ENCODE measurements around the gene PITPNC1. TPM values are rescaled to one million over a fixed set of nuclear protein-coding genes. Genes with fewer than 3 reads are reported as not detected.
"Not testable (repeated sequence)": the region's sequence is repeated elsewhere in the genome, so short reads cannot be mapped to it uniquely, and the experiment has no call there.

Gene PITPNC1
- total and polyA plus RNA-seq, 7 donors, result 3.0 to 15.7 (median 5.6) TPM

DNA sequence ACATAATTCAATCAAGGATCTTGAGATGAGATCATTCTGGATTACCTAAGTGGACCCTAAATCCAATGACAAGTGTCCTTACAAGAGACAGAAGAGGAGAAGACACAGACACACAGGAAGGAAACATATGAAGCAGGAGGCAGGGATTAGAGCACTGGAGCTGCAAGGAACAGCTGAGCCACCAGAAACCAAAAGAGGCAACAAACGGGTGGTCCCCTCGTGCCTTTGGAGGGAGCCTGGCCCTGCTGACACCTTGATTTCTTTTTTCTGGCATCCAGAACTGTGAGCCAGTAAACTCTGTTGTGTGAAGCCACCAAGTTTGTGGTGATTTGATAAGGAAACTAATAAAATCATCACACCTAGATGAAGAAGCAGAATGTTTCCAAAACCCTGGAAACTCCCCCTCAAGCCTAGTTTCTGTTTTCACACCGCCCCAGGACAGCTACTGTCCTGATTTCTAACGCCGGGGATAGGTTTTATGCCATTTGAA, 115.2 kb downstream of the PITPNC1 start:
- no peak for DNase-seq
- peaks cover 0 to 32% (median 27%) of the 10 kb centered on the region in 4 donors for H3K4me1 ChIP-seq
- intact Hi-C loops (cut with DNase I), result loop anchor here (5.0 kb wide), 1 partner anchor 115 kb away; the partner anchor contains the start of gene PITPNC1
- H3K27me3 ChIP-seq, result no peaks in the 10 kb centered on the region
- H3K27ac ChIP-seq, result peak overlapping the region; percentile 36 to 84 (median 58)
- no peak overlapping the region for H3K4me3 ChIP-seq
- no peaks in the 10 kb centered on the region for H3K9me3 ChIP-seq
- TF ChIP-seq POLR2AphosphoS5 (IDR thresholded peaks at IDR 0.05), result no peak
- TF ChIP-seq POLR2A (IDR thresholded peaks at IDR 0.05), result no peak
- no peak for TF ChIP-seq EP300 (IDR thresholded peaks at IDR 0.05)
- TF ChIP-seq, protein P1, sequence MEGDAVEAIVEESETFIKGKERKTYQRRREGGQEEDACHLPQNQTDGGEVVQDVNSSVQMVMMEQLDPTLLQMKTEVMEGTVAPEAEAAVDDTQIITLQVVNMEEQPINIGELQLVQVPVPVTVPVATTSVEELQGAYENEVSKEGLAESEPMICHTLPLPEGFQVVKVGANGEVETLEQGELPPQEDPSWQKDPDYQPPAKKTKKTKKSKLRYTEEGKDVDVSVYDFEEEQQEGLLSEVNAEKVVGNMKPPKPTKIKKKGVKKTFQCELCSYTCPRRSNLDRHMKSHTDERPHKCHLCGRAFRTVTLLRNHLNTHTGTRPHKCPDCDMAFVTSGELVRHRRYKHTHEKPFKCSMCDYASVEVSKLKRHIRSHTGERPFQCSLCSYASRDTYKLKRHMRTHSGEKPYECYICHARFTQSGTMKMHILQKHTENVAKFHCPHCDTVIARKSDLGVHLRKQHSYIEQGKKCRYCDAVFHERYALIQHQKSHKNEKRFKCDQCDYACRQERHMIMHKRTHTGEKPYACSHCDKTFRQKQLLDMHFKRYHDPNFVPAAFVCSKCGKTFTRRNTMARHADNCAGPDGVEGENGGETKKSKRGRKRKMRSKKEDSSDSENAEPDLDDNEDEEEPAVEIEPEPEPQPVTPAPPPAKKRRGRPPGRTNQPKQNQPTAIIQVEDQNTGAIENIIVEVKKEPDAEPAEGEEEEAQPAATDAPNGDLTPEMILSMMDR (IDR thresholded peaks at IDR 0.05), result no peak
- WGBS, 2 donors, result 55 to 64% methylated on average over 5 of the region's 5 CpGs
- H3K36me3 ChIP-seq, result no peaks in the 10 kb centered on the region

DNA sequence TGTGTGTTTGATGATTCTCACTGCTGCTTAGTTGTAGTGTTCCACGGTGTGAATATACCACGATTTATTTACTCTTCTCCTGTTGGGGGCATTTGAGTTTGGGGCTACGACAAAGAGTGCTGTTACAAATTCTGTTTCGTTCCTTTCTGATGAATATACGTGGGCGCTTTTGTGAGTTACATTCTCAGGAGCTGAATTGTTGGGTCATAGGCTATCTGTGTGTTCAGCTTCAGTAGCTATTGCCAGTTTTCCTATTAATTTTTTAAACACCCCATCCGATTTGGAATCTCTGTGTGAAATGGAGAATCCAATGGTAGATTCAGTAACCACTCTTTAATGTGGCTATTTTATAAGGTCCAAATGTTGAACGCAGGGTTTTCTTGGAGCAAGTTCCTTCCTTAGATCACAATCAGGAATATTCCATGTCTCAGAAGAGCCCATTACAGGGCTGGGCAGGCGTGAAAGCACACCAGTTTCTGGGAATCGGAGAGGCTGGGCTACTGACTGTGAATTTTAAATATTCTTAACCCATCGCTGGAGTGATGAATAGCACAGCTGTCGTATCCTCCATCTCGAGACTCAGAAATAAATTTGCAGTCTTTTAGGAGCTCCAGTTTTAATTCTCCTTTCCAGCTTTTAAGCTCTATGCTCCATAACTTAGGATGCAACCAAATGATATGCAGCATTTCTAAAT, 115.9 kb downstream of the PITPNC1 start:
- H3K27ac ChIP-seq, result peak overlapping the region; percentile 36 to 84 (median 58)
- intact Hi-C loops (cut with DNase I), result loop anchor here (5.0 kb wide), 1 partner anchor 116 kb away; the partner anchor contains the start of gene PITPNC1
- no peak overlapping the region for H3K4me3 ChIP-seq
- no peaks in the 10 kb centered on the region for H3K27me3 ChIP-seq
- DNase-seq, result no peak
- no peaks in the 10 kb centered on the region for H3K9me3 ChIP-seq
- TF ChIP-seq EP300 (IDR thresholded peaks at IDR 0.05), result no peak
- no peak for TF ChIP-seq POLR2AphosphoS5 (IDR thresholded peaks at IDR 0.05)
- no peak for TF ChIP-seq POLR2A (IDR thresholded peaks at IDR 0.05)
- TF ChIP-seq, protein P1 (IDR thresholded peaks at IDR 0.05), result no peak
- WGBS, 2 donors, result 81 to 83% methylated on average over 13 of the region's 13 CpGs
- H3K4me1 ChIP-seq, result peaks cover 0 to 28% (median 22%) of the 10 kb centered on the region in 4 donors
- H3K36me3 ChIP-seq, result no peaks in the 10 kb centered on the region

DNA sequence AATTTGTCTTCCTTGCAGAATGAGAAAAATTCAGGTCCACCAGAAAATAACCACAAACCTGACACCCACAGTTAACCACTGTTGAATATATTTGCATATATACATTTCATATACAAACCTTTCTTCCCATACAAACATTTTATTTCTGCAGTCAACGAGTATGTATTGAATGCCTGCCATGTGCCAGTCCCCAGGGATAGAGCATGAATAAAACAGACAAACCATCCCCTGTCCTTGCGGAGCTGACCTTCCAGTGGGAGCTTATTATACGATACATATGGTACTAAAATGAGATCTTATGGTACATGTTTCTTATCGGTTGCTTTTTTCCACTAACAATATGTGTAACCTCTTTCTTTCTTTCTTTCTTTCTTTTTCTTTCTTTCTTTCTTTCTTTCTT, 116.7 kb downstream of the PITPNC1 start:
- DNase-seq, result no peak
- Histone ChIP-seq H3K27me3 (no peaks in the 10 kb centered on the region), H3K27ac (no peak overlapping the region), H3K36me3 (no peaks in the 10 kb centered on the region), H3K9me3 (no peaks in the 10 kb centered on the region), H3K4me3 (no peak overlapping the region), H3K4me1 (peaks cover 0 to 22% (median 16%) of the 10 kb centered on the region in 4 donors)
- TF ChIP-seq, protein P1 (IDR thresholded peaks at IDR 0.05), result no peak
- TF ChIP-seq POLR2AphosphoS5 (IDR thresholded peaks at IDR 0.05), result no peak
- no peak for TF ChIP-seq EP300 (IDR thresholded peaks at IDR 0.05)
- no peak for TF ChIP-seq POLR2A (IDR thresholded peaks at IDR 0.05)
- intact Hi-C loops (cut with DNase I), result loop anchor here (5.0 kb wide), 1 partner anchor 117 kb away; the partner anchor contains the start of gene PITPNC1
- WGBS, 2 donors, result 83 to 84% methylated on average over 4 of the region's 4 CpGs

GRCh38 chr17:67495534-67495933, 118.5 kb downstream of the PITPNC1 start:
- DNase-seq; H3K27me3 ChIP-seq; H3K36me3 ChIP-seq; H3K9me3 ChIP-seq; H3K4me3 ChIP-seq; intact Hi-C loops (cut with DNase I): not testable (repeated sequence)
- peaks cover 0 to 18% (median 13%) of the 10 kb centered on the region in 4 donors for H3K4me1 ChIP-seq
- H3K27ac ChIP-seq, result peak overlapping the region in 1 of 4 donors; percentile 9
- WGBS, 2 donors, result 91 to 95% methylated on average over 5 of the region's 5 CpGs

DNA sequence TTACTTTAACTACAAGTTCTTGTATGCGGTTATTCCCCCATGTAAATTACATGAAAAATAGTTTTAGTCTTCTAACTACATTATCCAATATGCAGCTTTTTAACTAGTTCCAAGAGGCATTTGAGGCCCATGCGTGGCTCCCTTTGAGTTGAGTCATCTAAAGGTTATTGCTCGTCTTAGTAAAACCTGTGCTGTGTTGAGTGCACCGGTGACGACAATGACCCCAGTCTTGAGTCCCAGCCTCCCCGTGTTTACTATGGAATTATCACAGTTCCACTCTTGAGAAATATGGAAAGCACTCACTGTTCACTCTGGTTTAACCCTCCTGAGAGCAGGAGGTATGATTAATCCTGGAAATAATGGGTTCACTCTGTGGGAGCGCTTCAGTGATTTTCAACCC, 119.2 kb downstream of the PITPNC1 start:
- H3K4me1 ChIP-seq, result peaks cover 0 to 11% (median 7%) of the 10 kb centered on the region in 4 donors
- H3K36me3 ChIP-seq, result no peaks in the 10 kb centered on the region
- H3K9me3 ChIP-seq, result no peaks in the 10 kb centered on the region
- TF ChIP-seq, protein P1 (IDR thresholded peaks at IDR 0.05), result no peak
- TF ChIP-seq POLR2A (IDR thresholded peaks at IDR 0.05) (no peak), EP300 (IDR thresholded peaks at IDR 0.05) (no peak), POLR2AphosphoS5 (IDR thresholded peaks at IDR 0.05) (no peak)
- intact Hi-C loops (cut with DNase I), result no loop called here
- no peaks in the 10 kb centered on the region for H3K27me3 ChIP-seq
- no peak overlapping the region for H3K4me3 ChIP-seq
- DNase-seq, result no peak
- whole genome bisulfite sequencing, 2 donors, result 81 to 85% methylated on average over 7 of the region's 7 CpGs
- H3K27ac ChIP-seq, result peak overlapping the region in 1 of 4 donors; percentile 9
